Mesenchymal stem cell (in vitro differentiated cells and primary cell): ENCODE results near the gene MRPL54.

ENCODE experiments used
- DNase-seq: peaks from one replicate; pipeline ENCODE4 v3.0.0-alpha.2; 2013
- H2AFZ ChIP-seq: one replicate; pipeline ENCODE4 v1.6.1; 2013; ENCODE audit warnings: low read depth, mild to moderate bottlenecking, control low read depth, inconsistent platforms, low read length, moderate library complexity
- H2AK5ac ChIP-seq: 2 replicates; pipeline ENCODE4 v1.6.1; 2013; ENCODE audit warnings: low read length, moderate library complexity, mild to moderate bottlenecking, inconsistent platforms; ENCODE audit not compliant: severe bottlenecking
- H2BK120ac ChIP-seq: one replicate; pipeline ENCODE4 v1.6.1; 2013; ENCODE audit warnings: low read depth, mild to moderate bottlenecking, inconsistent platforms, low read length, moderate library complexity
- H2BK12ac ChIP-seq, 2 experiments: one replicate each; pipeline ENCODE4 v1.6.1; 2013; ENCODE audit warnings: inconsistent platforms in 2 of 2, low read length in 2 of 2, mild to moderate bottlenecking in 2 of 2, moderate library complexity in 2 of 2, control low read depth in 1 of 2
- H2BK15ac ChIP-seq: one replicate; pipeline ENCODE4 v1.6.1; 2013; ENCODE audit warnings: mild to moderate bottlenecking, low read depth, inconsistent platforms; ENCODE audit not compliant: poor library complexity, severe bottlenecking
- H2BK5ac ChIP-seq: 2 replicates; pipeline ENCODE4 v1.6.1; 2013; ENCODE audit warnings: low read depth, mild to moderate bottlenecking, low read length, control low read depth, inconsistent platforms; ENCODE audit not compliant: poor library complexity, severe bottlenecking
- H3K14ac ChIP-seq, 2 experiments: one replicate each; pipeline ENCODE4 v1.6.1; 2013; ENCODE audit warnings: inconsistent platforms in 2 of 2, low read length in 2 of 2, control low read depth in 1 of 2, mild to moderate bottlenecking in 1 of 2, moderate library complexity in 1 of 2
- H3K18ac ChIP-seq, 2 experiments: one replicate each; pipeline ENCODE4 v1.6.1; 2013; ENCODE audit warnings: inconsistent platforms in 2 of 2, low read length in 2 of 2, control low read depth in 1 of 2, low read depth in 1 of 2, mild to moderate bottlenecking in 1 of 2
- H3K23ac ChIP-seq, 2 experiments: one replicate each; pipeline ENCODE4 v1.6.1; 2013; ENCODE audit warnings: inconsistent platforms in 2 of 2, low read length in 2 of 2, mild to moderate bottlenecking in 2 of 2, moderate library complexity in 2 of 2, control low read depth in 1 of 2
- H3K27ac ChIP-seq: 2 replicates; pipeline ENCODE4 v1.5.1; 2013; ENCODE audit warnings: mild to moderate bottlenecking, moderate library complexity, low read length, control low read depth, inconsistent platforms; ENCODE audit not compliant: poor library complexity, severe bottlenecking
- H3K27me3 ChIP-seq, 2 experiments: 2 replicates each; pipeline versions ENCODE4 v1.6.1 to v1.7.0; 2013; ENCODE audit warnings: low read length in 2 of 2, mild to moderate bottlenecking in 2 of 2, moderate library complexity in 2 of 2, control low read depth in 1 of 2, inconsistent platforms in 1 of 2; ENCODE audit not compliant: control insufficient read depth in 1 of 2, insufficient read depth in 1 of 2
- H3K36me3 ChIP-seq, 2 experiments: 2 replicates each; pipeline versions ENCODE4 v1.6.1 to v1.7.0; 2013; ENCODE audit warnings: low read length in 2 of 2, control low read depth in 1 of 2, inconsistent platforms in 1 of 2, low read depth in 1 of 2, mild to moderate bottlenecking in 1 of 2; ENCODE audit not compliant: insufficient read depth in 2 of 2, control insufficient read depth in 1 of 2
- H3K4ac ChIP-seq, 2 experiments: one replicate each; pipeline ENCODE4 v1.6.1; 2013; ENCODE audit warnings: inconsistent platforms in 2 of 2, low read length in 2 of 2, mild to moderate bottlenecking in 2 of 2, moderate library complexity in 2 of 2, control low read depth in 1 of 2, low read depth in 1 of 2
- H3K4me1 ChIP-seq: 2 replicates; pipeline ENCODE4 v1.6.1; 2013; ENCODE audit warnings: low read depth, low read length, control low read depth; ENCODE audit not compliant: control insufficient read depth, insufficient read depth
- H3K4me2 ChIP-seq: 2 replicates; pipeline ENCODE4 v1.6.1; 2013; ENCODE audit warnings: low read length, mild to moderate bottlenecking, inconsistent platforms; ENCODE audit not compliant: poor library complexity, severe bottlenecking
- H3K4me3 ChIP-seq, 2 experiments: 2 replicates each; pipeline versions ENCODE4 v1.5.1 to v1.7.0; 2013; ENCODE audit warnings: low read length in 2 of 2, mild to moderate bottlenecking in 2 of 2, control low read depth in 1 of 2, low read depth in 1 of 2; ENCODE audit not compliant: insufficient read depth in 1 of 2
- H3K79me1 ChIP-seq: replicated peaks from 2 replicates; pipeline ENCODE4 v1.6.1; 2013; ENCODE audit warnings: mild to moderate bottlenecking, control low read depth, low read length, inconsistent platforms; ENCODE audit not compliant: poor library complexity, severe bottlenecking
- H3K9ac ChIP-seq: 2 replicates; pipeline ENCODE4 v1.7.0; 2013; ENCODE audit warnings: mild to moderate bottlenecking, low read length, moderate library complexity
- H3K9me3 ChIP-seq: 2 replicates; pipeline ENCODE4 v1.7.0; 2013; ENCODE audit warnings: mild to moderate bottlenecking, low read length; ENCODE audit not compliant: control insufficient read depth
- H4K8ac ChIP-seq: one replicate; pipeline ENCODE4 v1.6.1; 2013; ENCODE audit warnings: inconsistent platforms, mild to moderate bottlenecking, low read length, moderate library complexity
- H4K91ac ChIP-seq: one replicate; pipeline ENCODE4 v1.6.1; 2013; ENCODE audit warnings: mild to moderate bottlenecking, low read length, inconsistent platforms
- WGBS: methylation state at CpG from one replicate; pipeline ENCODE4 v1.1.7; 2013; ENCODE audit warnings: mixed read lengths; 5-methylcytosine and 5-hydroxymethylcytosine counted together

MRPL54 gene

DNA sequence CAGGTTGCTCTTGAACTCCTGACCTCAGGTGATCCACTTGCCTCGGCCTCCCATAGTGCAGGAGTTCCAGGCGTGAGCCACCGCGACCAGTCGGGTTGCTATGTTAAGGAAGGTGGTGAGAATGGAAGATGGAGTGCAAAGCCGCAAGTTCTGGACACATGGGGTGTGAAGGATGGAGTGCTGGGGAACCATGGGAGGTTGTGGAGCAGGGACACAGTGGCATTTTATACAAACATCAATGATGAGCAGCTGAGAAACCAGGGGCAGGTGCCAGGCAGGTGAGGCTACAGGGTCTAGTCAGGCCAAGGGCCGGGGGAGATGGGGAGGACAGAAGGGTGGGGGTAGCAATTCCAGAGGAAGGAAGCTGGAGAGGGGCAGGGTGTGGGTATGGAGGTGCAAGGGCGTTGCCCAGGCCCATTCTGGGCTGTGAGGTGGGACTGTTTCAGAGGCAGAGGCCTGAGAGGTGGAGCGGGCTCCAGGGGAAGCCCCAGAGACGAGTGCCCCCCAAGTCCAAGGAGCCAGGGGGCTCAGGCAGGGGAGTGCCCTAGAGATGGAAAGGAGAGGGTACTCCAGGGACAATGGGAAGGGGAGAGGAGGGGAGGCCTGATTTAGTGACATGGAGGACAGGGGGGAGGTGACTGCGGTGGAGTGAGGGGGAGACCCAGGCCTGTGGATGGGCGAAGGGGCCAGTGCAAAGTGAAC lies 11.5 kb downstream of the MRPL54 start:
- H3K27me3 ChIP-seq: peaks cover 0 to 30% of the 10 kb centered on the region in 2 experiments
- H3K9me3 ChIP-seq: no peaks in the 10 kb centered on the region
- peaks cover 0 to 17% of the 10 kb centered on the region in 2 experiments for H3K36me3 ChIP-seq
- H2BK12ac ChIP-seq: no peak overlapping the region
- no peak overlapping the region for H2BK15ac ChIP-seq
- DNase-seq: no peak
- H3K27ac ChIP-seq: no peak overlapping the region
- H2BK120ac ChIP-seq: no peak overlapping the region
- no peak overlapping the region for H3K14ac ChIP-seq
- no peaks in the 10 kb centered on the region for H3K4me1 ChIP-seq
- no peak overlapping the region for H2BK5ac ChIP-seq
- H2AFZ ChIP-seq: no peak overlapping the region
- no peak overlapping the region for H4K91ac ChIP-seq
- 69% methylated on average over 12 of the region's 12 CpGs for WGBS
- no peak overlapping the region for H2AK5ac ChIP-seq
- no peak overlapping the region for H3K23ac ChIP-seq
- H3K4me2 ChIP-seq: no peak overlapping the region
- no peak overlapping the region for H3K9ac ChIP-seq
- no peak overlapping the region for H4K8ac ChIP-seq
- H3K18ac ChIP-seq: no peak overlapping the region
- no peak overlapping the region for H3K4me3 ChIP-seq
- H3K79me1 ChIP-seq: no peaks in the 10 kb centered on the region
- H3K4ac ChIP-seq: no peak overlapping the region

GRCh38 chr19:3774621-3775373 lies 12.3 kb downstream of the MRPL54 start:
- Histone ChIP-seq H3K4me2 (no peak overlapping the region), H2BK120ac (no peak overlapping the region), H3K79me1 (no peaks in the 10 kb centered on the region), H4K91ac (no peak overlapping the region), H3K27me3 (peaks cover 0 to 30% of the 10 kb centered on the region in 2 experiments), H3K18ac (no peak overlapping the region), H3K27ac (no peak overlapping the region), H3K36me3 (peaks cover 0 to 8% of the 10 kb centered on the region in 2 experiments), H3K23ac (no peak overlapping the region), H2BK5ac (no peak overlapping the region), H3K4me3 (no peak overlapping the region), H2BK12ac (no peak overlapping the region), H2AFZ (no peak overlapping the region), H3K9ac (no peak overlapping the region), H3K4me1 (no peaks in the 10 kb centered on the region), H2BK15ac (no peak overlapping the region), H3K4ac (no peak overlapping the region), H3K14ac (no peak overlapping the region), H3K9me3 (no peaks in the 10 kb centered on the region), H2AK5ac (no peak overlapping the region), H4K8ac (no peak overlapping the region)
- 71% methylated on average over 21 of the region's 25 CpGs for WGBS
- no peak for DNase-seq

DNA sequence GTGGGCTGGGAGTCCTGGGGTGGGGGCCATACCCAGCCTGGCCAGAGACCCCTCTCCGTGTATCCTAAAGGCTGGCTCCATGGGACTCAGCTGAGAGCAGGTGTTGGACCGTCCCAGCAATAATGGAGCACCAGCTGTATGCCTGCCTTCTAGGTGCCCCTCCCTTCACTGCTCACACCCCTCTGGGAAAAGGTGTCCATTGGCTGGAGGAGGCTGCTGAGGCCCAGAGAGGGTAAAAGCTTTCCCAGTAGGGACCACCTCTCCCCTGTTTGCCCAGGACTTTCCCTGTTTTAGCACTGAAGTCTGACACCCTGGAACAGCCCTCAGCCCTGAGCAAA lies 12.9 kb downstream of the MRPL54 start:
- peaks cover 0 to 3% of the 10 kb centered on the region in 2 experiments for H3K36me3 ChIP-seq
- H2AK5ac ChIP-seq: no peak overlapping the region
- H3K4me3 ChIP-seq: no peak overlapping the region
- no peak overlapping the region for H2BK5ac ChIP-seq
- H3K27me3 ChIP-seq: peaks cover 0 to 30% of the 10 kb centered on the region in 2 experiments
- H4K91ac ChIP-seq: no peak overlapping the region
- no peak overlapping the region for H3K14ac ChIP-seq
- H3K4me2 ChIP-seq: no peak overlapping the region
- H2BK120ac ChIP-seq: no peak overlapping the region
- no peak for DNase-seq
- 65% methylated on average over 2 of the region's 2 CpGs for WGBS
- H2BK15ac ChIP-seq: no peak overlapping the region
- H3K27ac ChIP-seq: no peak overlapping the region
- H3K23ac ChIP-seq: no peak overlapping the region
- no peak overlapping the region for H2AFZ ChIP-seq
- no peak overlapping the region for H3K18ac ChIP-seq
- no peaks in the 10 kb centered on the region for H3K79me1 ChIP-seq
- no peaks in the 10 kb centered on the region for H3K9me3 ChIP-seq
- no peak overlapping the region for H3K4ac ChIP-seq
- no peak overlapping the region for H3K9ac ChIP-seq
- H2BK12ac ChIP-seq: no peak overlapping the region
- H4K8ac ChIP-seq: no peak overlapping the region
- H3K4me1 ChIP-seq: no peaks in the 10 kb centered on the region

DNA sequence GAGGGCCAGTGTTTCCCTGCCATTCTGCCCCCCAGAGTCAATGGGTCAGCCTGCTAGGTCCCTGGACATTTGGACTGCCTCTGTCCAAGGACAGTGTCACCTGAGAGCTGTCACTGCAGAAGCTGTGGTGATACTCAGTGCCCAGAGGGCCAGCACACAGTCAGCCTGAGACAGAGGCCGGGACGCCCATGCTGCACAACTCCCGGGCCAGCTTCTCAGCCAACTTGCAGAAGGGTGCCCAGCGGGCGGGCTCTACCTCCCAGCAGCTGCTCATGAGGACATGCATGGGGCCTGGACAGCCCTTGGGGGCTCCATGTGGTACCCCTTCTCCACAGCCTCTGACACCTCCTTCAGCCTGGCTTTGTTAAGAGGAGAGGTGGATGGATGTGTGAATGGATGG lies 13.3 kb downstream of the MRPL54 start:
- Histone ChIP-seq H3K9me3 (no peaks in the 10 kb centered on the region), H4K91ac (peak overlapping the region; percentile 22), H3K14ac (no peak overlapping the region), H4K8ac (no peak overlapping the region), H2BK5ac (no peak overlapping the region), H3K27me3 (peaks cover 0 to 30% of the 10 kb centered on the region in 2 experiments), H3K36me3 (no peaks in the 10 kb centered on the region), H3K79me1 (no peaks in the 10 kb centered on the region), H3K4me1 (no peaks in the 10 kb centered on the region), H3K9ac (no peak overlapping the region), H2BK15ac (no peak overlapping the region), H3K23ac (no peak overlapping the region), H3K27ac (no peak overlapping the region), H2AFZ (no peak overlapping the region), H3K4me2 (no peak overlapping the region), H2BK120ac (no peak overlapping the region), H3K4me3 (no peak overlapping the region), H2BK12ac (no peak overlapping the region), H3K4ac (no peak overlapping the region), H2AK5ac (no peak overlapping the region), H3K18ac (no peak overlapping the region)
- WGBS: 91% methylated on average over 5 of the region's 5 CpGs
- no peak for DNase-seq
